ENCODE data around the gene PSMD5.

- TF ChIP-seq TAF1 (IDR thresholded peaks at IDR 0.05; ENCODE audit: borderline replicate concordance, insufficient read depth, low read length) (peak; percentile 54; the same call in 1 of the 2 replicates), REST (IDR thresholded peaks at IDR 0.05; ENCODE audit: insufficient read depth in 1 of 2, low read depth in 2 of 2, low read length in 2 of 2) (no peak)
Observed at GRCh38 chr9:120875954-120876841, 33.5 kb upstream of the PSMD5 start.

Data from PFSK-1 (cell line).